KMS-11 (cell line): ENCODE measurements around the gene ZNF185.

ENCODE experiments used
- H2AFZ ChIP-seq: fragments of 200-600 bp; sonication (generic); 2 replicates; pipeline ENCODE4 v1.6.1; 2016; ENCODE audit warnings: antibody characterized with exemption, mixed run types, low read depth
- H3K27ac ChIP-seq: fragments of 200-600 bp; sonication (generic); 2 replicates; pipeline ENCODE4 v1.6.1; 2016; ENCODE audit warnings: mild to moderate bottlenecking, mixed run types
- H3K27me3 ChIP-seq: fragments of 200-600 bp; sonication (generic); 2 replicates; pipeline ENCODE4 v1.6.1; 2017; ENCODE audit warnings: mild to moderate bottlenecking, low read depth, mixed run types, moderate library complexity; ENCODE audit not compliant: insufficient read depth
- H3K36me3 ChIP-seq: fragments of 200-600 bp; sonication (generic); 2 replicates; pipeline ENCODE4 v1.6.1; 2017; ENCODE audit warnings: mild to moderate bottlenecking, mixed run types; ENCODE audit not compliant: insufficient read depth
- H3K4me1 ChIP-seq: fragments of 200-600 bp; sonication (generic); 2 replicates; pipeline ENCODE4 v1.6.1; 2016; ENCODE audit warnings: mild to moderate bottlenecking, low read depth, mixed run types; ENCODE audit not compliant: poor library complexity, severe bottlenecking
- H3K4me2 ChIP-seq: fragments of 200-600 bp; sonication (generic); 2 replicates; pipeline ENCODE4 v1.7.0; 2016; ENCODE audit warnings: mild to moderate bottlenecking, mixed run types
- H3K4me3 ChIP-seq: fragments of 200-600 bp; sonication (generic); IDR thresholded peaks from 2 replicates; pipeline ENCODE4 v1.6.1; 2017; ENCODE audit warnings: low read depth, low read length, mixed read lengths; ENCODE audit not compliant: insufficient read depth
- H3K79me2 ChIP-seq: fragments of 200-600 bp; sonication (generic); 2 replicates; pipeline ENCODE4 v1.6.1; 2016; ENCODE audit warnings: low read depth, mixed run types; ENCODE audit not compliant: insufficient read depth
- H3K9ac ChIP-seq: fragments of 200-600 bp; sonication (generic); 2 replicates; pipeline ENCODE4 v1.6.1; 2016; ENCODE audit warnings: mild to moderate bottlenecking, mixed run types
- H4K20me1 ChIP-seq: fragments of 200-600 bp; sonication (generic); 2 replicates; pipeline ENCODE4 v1.6.1; 2016; ENCODE audit warnings: mild to moderate bottlenecking, mixed run types; ENCODE audit not compliant: insufficient read depth
- TF ChIP-seq, protein P1 (sequence below): fragments of 200-600 bp; sonication (generic); conservative IDR thresholded peaks from 2 replicates; pipeline ENCODE4 v1.6.1; 2017; ENCODE audit warnings: low read depth, mild to moderate bottlenecking, antibody characterized with exemption, low read length, moderate library complexity, mixed read lengths

Gene ZNF185

DNA sequence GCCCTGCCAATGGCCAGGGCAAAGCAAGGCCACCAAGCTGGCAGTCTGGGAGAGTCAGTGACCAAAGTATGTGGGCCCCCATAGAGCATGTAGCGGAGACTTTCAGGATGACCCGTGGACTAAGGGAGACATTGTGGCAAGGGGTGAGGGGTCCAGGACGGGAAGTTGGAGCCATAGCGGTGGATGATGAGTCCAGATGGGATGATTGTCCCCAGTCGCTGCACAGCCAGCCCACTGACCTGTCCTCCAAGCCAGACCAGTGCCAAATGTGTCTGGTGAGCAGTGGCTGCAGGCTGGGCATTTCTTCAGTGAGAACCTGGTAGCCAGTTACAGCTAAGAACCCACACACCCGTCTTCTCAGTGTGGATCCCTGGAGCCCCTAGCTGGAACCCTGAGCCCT, 34.3 kb downstream of the ZNF185 start:
- Histone ChIP-seq H4K20me1 (no peaks in the 10 kb centered on the region), H3K36me3 (no peaks in the 10 kb centered on the region), H3K4me2 (no peak overlapping the region), H2AFZ (no peak overlapping the region), H3K27me3 (no peaks in the 10 kb centered on the region), H3K9ac (no peak overlapping the region), H3K79me2 (no peaks in the 10 kb centered on the region), H3K27ac (no peak overlapping the region), H3K4me3 (no peak overlapping the region), H3K4me1 (no peaks in the 10 kb centered on the region)
- TF ChIP-seq, protein P1, sequence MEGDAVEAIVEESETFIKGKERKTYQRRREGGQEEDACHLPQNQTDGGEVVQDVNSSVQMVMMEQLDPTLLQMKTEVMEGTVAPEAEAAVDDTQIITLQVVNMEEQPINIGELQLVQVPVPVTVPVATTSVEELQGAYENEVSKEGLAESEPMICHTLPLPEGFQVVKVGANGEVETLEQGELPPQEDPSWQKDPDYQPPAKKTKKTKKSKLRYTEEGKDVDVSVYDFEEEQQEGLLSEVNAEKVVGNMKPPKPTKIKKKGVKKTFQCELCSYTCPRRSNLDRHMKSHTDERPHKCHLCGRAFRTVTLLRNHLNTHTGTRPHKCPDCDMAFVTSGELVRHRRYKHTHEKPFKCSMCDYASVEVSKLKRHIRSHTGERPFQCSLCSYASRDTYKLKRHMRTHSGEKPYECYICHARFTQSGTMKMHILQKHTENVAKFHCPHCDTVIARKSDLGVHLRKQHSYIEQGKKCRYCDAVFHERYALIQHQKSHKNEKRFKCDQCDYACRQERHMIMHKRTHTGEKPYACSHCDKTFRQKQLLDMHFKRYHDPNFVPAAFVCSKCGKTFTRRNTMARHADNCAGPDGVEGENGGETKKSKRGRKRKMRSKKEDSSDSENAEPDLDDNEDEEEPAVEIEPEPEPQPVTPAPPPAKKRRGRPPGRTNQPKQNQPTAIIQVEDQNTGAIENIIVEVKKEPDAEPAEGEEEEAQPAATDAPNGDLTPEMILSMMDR, result no peak

DNA sequence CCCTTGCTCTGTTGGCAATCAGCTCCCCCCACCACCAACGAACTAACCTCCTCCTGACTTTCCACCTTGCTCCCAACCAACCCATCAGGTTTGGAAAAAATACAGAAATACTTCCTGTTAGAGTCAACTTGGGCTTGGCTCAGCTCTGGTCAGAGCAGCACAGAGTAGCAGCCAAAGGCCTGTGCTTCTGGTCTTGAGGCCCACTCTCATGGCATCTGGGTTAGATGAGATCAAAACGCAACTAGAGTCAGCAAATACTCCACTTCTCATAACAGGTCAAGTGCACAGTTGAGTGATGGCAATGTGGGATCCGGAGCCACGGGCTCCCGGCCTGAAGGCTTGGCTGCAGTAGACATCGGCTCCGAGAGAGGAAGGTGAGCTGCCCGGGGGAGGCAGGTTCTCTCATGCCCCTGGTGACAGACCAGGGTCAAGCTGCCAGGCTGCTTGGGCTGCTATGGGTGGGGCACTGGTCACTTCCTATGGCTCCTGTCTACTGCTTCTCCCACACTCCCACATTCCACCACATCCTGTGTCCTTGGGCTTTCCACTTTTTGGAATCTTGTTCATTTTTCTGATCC, 34.8 kb downstream of the ZNF185 start:
- TF ChIP-seq, protein P1, result no peak
- no peak overlapping the region for H3K4me3 ChIP-seq
- H3K36me3 ChIP-seq, result no peaks in the 10 kb centered on the region
- H3K27ac ChIP-seq, result no peak overlapping the region
- no peak overlapping the region for H3K9ac ChIP-seq
- H3K27me3 ChIP-seq, result no peaks in the 10 kb centered on the region
- H3K79me2 ChIP-seq, result no peaks in the 10 kb centered on the region
- no peak overlapping the region for H2AFZ ChIP-seq
- no peaks in the 10 kb centered on the region for H4K20me1 ChIP-seq
- H3K4me1 ChIP-seq, result no peaks in the 10 kb centered on the region
- no peak overlapping the region for H3K4me2 ChIP-seq

DNA sequence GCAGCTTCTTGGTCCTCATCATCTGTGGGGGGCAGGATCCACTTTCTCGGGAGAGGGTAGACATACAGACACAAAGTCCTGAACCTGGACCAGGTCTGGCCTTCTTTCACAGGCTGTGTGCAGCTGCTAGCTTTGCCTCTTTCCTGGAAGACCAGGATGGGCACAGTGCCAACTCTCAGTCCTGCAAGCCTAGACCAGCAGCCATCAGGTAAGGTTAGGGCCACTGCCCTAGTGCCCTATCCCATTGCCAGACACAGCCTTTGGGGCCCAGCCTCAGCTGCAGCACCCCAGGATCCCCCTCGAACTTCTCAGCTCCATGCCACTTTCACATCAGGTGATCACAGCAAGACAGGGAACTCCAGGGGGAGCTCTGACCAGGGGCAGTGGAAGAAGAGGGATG, 38.4 kb downstream of the ZNF185 start:
- no peak overlapping the region for H3K4me2 ChIP-seq
- no peaks in the 10 kb centered on the region for H3K79me2 ChIP-seq
- H3K9ac ChIP-seq, result no peak overlapping the region
- H3K27me3 ChIP-seq, result no peaks in the 10 kb centered on the region
- no peaks in the 10 kb centered on the region for H3K36me3 ChIP-seq
- H4K20me1 ChIP-seq, result no peaks in the 10 kb centered on the region
- H3K27ac ChIP-seq, result no peak overlapping the region
- H3K4me1 ChIP-seq, result no peaks in the 10 kb centered on the region
- H2AFZ ChIP-seq, result no peak overlapping the region
- no peak overlapping the region for H3K4me3 ChIP-seq
- TF ChIP-seq, protein P1, result no peak

DNA sequence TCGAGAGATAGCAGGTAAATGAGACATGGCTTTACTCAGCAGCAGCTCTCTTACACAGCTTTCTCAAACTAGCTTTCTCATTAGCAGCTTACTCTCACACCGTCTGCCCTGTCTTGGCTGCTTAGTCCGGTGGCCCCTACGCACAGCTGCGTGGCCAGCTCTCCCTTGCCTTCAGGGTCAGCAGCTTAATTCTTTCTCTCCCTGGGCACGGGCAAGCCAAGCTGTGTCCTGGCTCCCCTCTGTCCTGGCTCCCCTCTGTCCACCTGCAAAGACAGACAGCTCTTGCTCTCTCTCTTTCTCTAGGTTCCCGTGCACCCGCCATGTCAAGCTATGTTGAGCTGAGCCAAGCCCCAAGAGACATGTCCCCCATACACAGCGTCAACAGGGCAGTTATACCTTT, 39.4 kb downstream of the ZNF185 start:
- Histone ChIP-seq H4K20me1 (no peaks in the 10 kb centered on the region), H3K27me3 (no peaks in the 10 kb centered on the region), H3K4me3 (no peak overlapping the region), H3K4me2 (no peak overlapping the region), H3K9ac (no peak overlapping the region), H2AFZ (no peak overlapping the region), H3K79me2 (no peaks in the 10 kb centered on the region), H3K27ac (no peak overlapping the region), H3K36me3 (no peaks in the 10 kb centered on the region), H3K4me1 (no peaks in the 10 kb centered on the region)
- TF ChIP-seq, protein P1, result no peak
